HL-60/S4 treated with retinoic acid at 250 ng/mL for 4 days and 3 days (cell line): ENCODE measurements around the gene CDH10.

Experiments
- in situ Hi-C: fragments of 300-500 bp; cut with MboI; formaldehyde crosslinking; loops from 2 replicates; pipeline ENCODE4 v1.7.0; 2022; ENCODE audit warnings: low sequenced_read_pairs

Gene CDH10

GRCh38 chr5:24644761-24645160 lies at the start of gene CDH10:
Gene CDH10, minus strand, starts transcription at chr5:24644978. Its CDS starts 51,488 bp downstream, at chr5:24593490.
- in situ Hi-C loops: no loop called here

- in situ Hi-C loops: no loop called here
Measured at GRCh38 chr5:24693609-24694008, 48.8 kb upstream of the CDH10 start.

- in situ Hi-C loops: no loop called here
Measured at GRCh38 chr5:24691074-24691473, 46.3 kb upstream of the CDH10 start.

- in situ Hi-C loops: no loop called here
Measured at GRCh38 chr5:24681106-24681505, 36.3 kb upstream of the CDH10 start.

GRCh38 chr5:24668050-24668449 lies 23.3 kb upstream of the CDH10 start:
- in situ Hi-C loops: no loop called here

- in situ Hi-C loops: no loop called here
Measured at GRCh38 chr5:24649531-24649930, 4.8 kb upstream of the CDH10 start.

- in situ Hi-C loops: no loop called here
Measured at GRCh38 chr5:24646915-24647314, 2.1 kb upstream of the CDH10 start.

- in situ Hi-C loops: no loop called here
Measured at GRCh38 chr5:24645483-24645882, 705 bp upstream of the CDH10 start.

- in situ Hi-C loops: no loop called here
Measured at GRCh38 chr5:24643880-24644279, 898 bp downstream of the CDH10 start.

- in situ Hi-C loops: no loop called here
Measured at GRCh38 chr5:24643156-24643555, 1.6 kb downstream of the CDH10 start.

- in situ Hi-C loops: no loop called here
Measured at GRCh38 chr5:24642022-24642421, 2.8 kb downstream of the CDH10 start.

- in situ Hi-C loops: no loop called here
Measured at GRCh38 chr5:24635209-24635608, 9.6 kb downstream of the CDH10 start.

GRCh38 chr5:24633715-24634325 lies 11.0 kb downstream of the CDH10 start:
- in situ Hi-C loops: no loop called here

- in situ Hi-C loops: no loop called here
Measured at GRCh38 chr5:24632353-24632752, 12.4 kb downstream of the CDH10 start.

GRCh38 chr5:24630918-24631317 lies 13.9 kb downstream of the CDH10 start:
- in situ Hi-C loops: no loop called here

- in situ Hi-C loops: no loop called here
Measured at GRCh38 chr5:24629798-24630197, 15.0 kb downstream of the CDH10 start.

GRCh38 chr5:24624872-24625271 lies 19.9 kb downstream of the CDH10 start:
- in situ Hi-C loops: no loop called here

GRCh38 chr5:24623624-24624023 lies 21.2 kb downstream of the CDH10 start:
- in situ Hi-C loops: no loop called here

GRCh38 chr5:24623031-24623430 lies 21.7 kb downstream of the CDH10 start:
- in situ Hi-C loops: no loop called here

- in situ Hi-C loops: no loop called here
Measured at GRCh38 chr5:24621792-24622191, 23.0 kb downstream of the CDH10 start.

- in situ Hi-C loops: no loop called here
Measured at GRCh38 chr5:24616566-24616965, 28.2 kb downstream of the CDH10 start.

GRCh38 chr5:24615159-24615558 lies 29.6 kb downstream of the CDH10 start:
- in situ Hi-C loops: no loop called here

GRCh38 chr5:24609706-24610105 lies 35.1 kb downstream of the CDH10 start:
- in situ Hi-C loops: no loop called here
